GM23338 (cell line): Measurements from ENCODE around the gene CYP2W1. TPM values are rescaled to one million over a fixed set of nuclear protein-coding genes. Genes with fewer than 3 reads are reported as not detected.

Source experiments
- ATAC-seq: fragments of 200-7000 bp; cut with Tn5 transposase; 3 replicates; pipeline ENCODE4 v1.9.1; 2020
- DNase-seq: peaks from one replicate; pipeline ENCODE4 v3.0.0-alpha.2; 2015; ENCODE audit warnings: low spot score
- H2AFZ ChIP-seq: fragments of 200-600 bp; sonication (generic); 2 replicates; pipeline ENCODE4 v1.8.0; 2016; ENCODE audit warnings: antibody characterized with exemption, mild to moderate bottlenecking, moderate library complexity
- H3F3A ChIP-seq: fragments of 200-600 bp; sonication (generic); replicated peaks from 2 replicates; pipeline ENCODE4 v1.8.0; 2017; ENCODE audit warnings: antibody characterized with exemption, mixed run types, low read depth
- H3K27ac ChIP-seq: fragments of 200-600 bp; sonication (generic); 2 replicates; pipeline ENCODE4 v1.6.1; 2016; ENCODE audit warnings: low read depth
- H3K27me3 ChIP-seq: fragments of 200-600 bp; sonication (generic); 2 replicates; pipeline ENCODE4 v1.8.0; 2016; ENCODE audit warnings: mild to moderate bottlenecking, mixed run types, moderate library complexity; ENCODE audit not compliant: insufficient read depth
- H3K36me3 ChIP-seq: fragments of 200-600 bp; sonication (generic); 2 replicates; pipeline ENCODE4 v1.8.0; 2016; ENCODE audit warnings: mild to moderate bottlenecking; ENCODE audit not compliant: insufficient read depth
- H3K4me1 ChIP-seq: fragments of 200-600 bp; sonication (generic); 2 replicates; pipeline ENCODE4 v1.8.0; 2016; ENCODE audit warnings: mild to moderate bottlenecking, moderate library complexity; ENCODE audit not compliant: insufficient read depth
- H3K4me2 ChIP-seq: fragments of 200-600 bp; sonication (generic); 2 replicates; pipeline ENCODE4 v1.7.1; 2017; ENCODE audit warnings: mixed run types
- H3K4me3 ChIP-seq: fragments of 200-600 bp; sonication (generic); 2 replicates; pipeline ENCODE4 v1.6.1; 2016; ENCODE audit warnings: mixed run types
- H3K79me2 ChIP-seq: fragments of 200-600 bp; sonication (generic); replicated peaks from 2 replicates; pipeline ENCODE4 v1.8.0; 2017; ENCODE audit warnings: mild to moderate bottlenecking; ENCODE audit not compliant: insufficient read depth
- H3K9me2 ChIP-seq: fragments of 200-600 bp; sonication (generic); 2 replicates; pipeline ENCODE4 v1.8.0; 2017; ENCODE audit not compliant: insufficient read depth
- H4K20me1 ChIP-seq: fragments of 200-600 bp; sonication (generic); replicated peaks from 2 replicates; pipeline ENCODE4 v1.8.0; 2017; ENCODE audit warnings: mild to moderate bottlenecking; ENCODE audit not compliant: insufficient read depth
- H3K27ac Mint-ChIP-seq: 2 replicates; pipeline ENCODE4 v1.8.0; 2020; ENCODE audit warnings: inconsistent platforms, mild to moderate bottlenecking, moderate library complexity, mixed read lengths
- H3K27me3 Mint-ChIP-seq: 3 replicates; pipeline ENCODE4 v1.8.0; 2022; ENCODE audit warnings: low read depth, mild to moderate bottlenecking, moderate library complexity, mixed read lengths, inconsistent platforms; ENCODE audit not compliant: insufficient read depth, poor library complexity
- H3K36me3 Mint-ChIP-seq: 3 replicates; pipeline ENCODE4 v1.8.0; 2021; ENCODE audit warnings: low read depth, mild to moderate bottlenecking, inconsistent platforms, moderate library complexity, mixed read lengths
- H3K4me1 Mint-ChIP-seq: 3 replicates; pipeline ENCODE4 v1.8.0; 2020; ENCODE audit warnings: mild to moderate bottlenecking, inconsistent platforms, mixed read lengths
- H3K4me3 Mint-ChIP-seq: 3 replicates; pipeline ENCODE4 v1.8.0; 2021; ENCODE audit warnings: moderate library complexity, mild to moderate bottlenecking, inconsistent platforms, mixed read lengths
- H3K9me3 Mint-ChIP-seq: 3 replicates; pipeline ENCODE4 v1.8.0; 2020; ENCODE audit warnings: moderate library complexity, mild to moderate bottlenecking, inconsistent platforms, mixed read lengths
- ETS1 ChIP-seq: IDR thresholded peaks from 2 replicates; pipeline ENCODE4 v1.6.1; 2016; ENCODE audit warnings: antibody characterized with exemption
- EZH2 ChIP-seq: fragments of 200-600 bp; sonication (generic); IDR thresholded peaks from one replicate; pipeline ENCODE4 v1.8.0; 2017; ENCODE audit warnings: antibody characterized with exemption, mild to moderate bottlenecking, low read depth; ENCODE audit not compliant: unreplicated experiment
- EZH2phosphoT487 ChIP-seq: fragments of 200-600 bp; sonication (generic); IDR thresholded peaks from one replicate; pipeline ENCODE4 v1.8.1; 2018; ENCODE audit warnings: antibody characterized with exemption; ENCODE audit not compliant: unreplicated experiment
- JUNB ChIP-seq: IDR thresholded peaks from one replicate; pipeline ENCODE4 v1.6.1; 2016; ENCODE audit warnings: antibody characterized with exemption; ENCODE audit not compliant: unreplicated experiment
- NANOG ChIP-seq: IDR thresholded peaks from 2 replicates; pipeline ENCODE4 v1.6.1; 2016; ENCODE audit warnings: antibody characterized with exemption, borderline replicate concordance
- POLR2AphosphoS5 ChIP-seq: IDR thresholded peaks from 2 replicates; pipeline ENCODE4 v1.6.1; 2016; ENCODE audit warnings: antibody characterized with exemption, low read depth
- REST ChIP-seq: IDR thresholded peaks from one replicate; pipeline ENCODE4 v1.6.1; 2018; ENCODE audit warnings: antibody characterized with exemption; ENCODE audit not compliant: unreplicated experiment
- STAT1 ChIP-seq: IDR thresholded peaks from one replicate; pipeline ENCODE4 v1.6.1; 2016; ENCODE audit warnings: antibody characterized with exemption; ENCODE audit not compliant: unreplicated experiment
- ZNF114 ChIP-seq: fragments of 250-450 bp; sonication (Bioruptor Pico); IDR thresholded peaks from 2 replicates; pipeline ENCODE4 v1.5.0; 2020; ENCODE audit warnings: mild to moderate bottlenecking, moderate library complexity
- ZNF331 ChIP-seq: fragments of 250-450 bp; sonication (Bioruptor Pico); IDR thresholded peaks from 2 replicates; pipeline ENCODE4 v1.5.0; 2020; ENCODE audit warnings: low read depth, mild to moderate bottlenecking, moderate library complexity
- ZNF462 ChIP-seq: fragments of 250-450 bp; sonication (Bioruptor Pico); IDR thresholded peaks from 2 replicates; pipeline ENCODE4 v1.5.0; 2020; ENCODE audit warnings: mild to moderate bottlenecking, moderate library complexity
- polyA plus RNA-seq: library from polyadenylated mRNA; unstranded; fragments of >200 nt; fragmentation: Nextera tagmentation; extraction: Ambion mirVana; gene quantifications from 2 replicates; pipeline ENCODE4 v1.2.1, GENCODE V29; 2016
- total RNA-seq: library from RNA; depleted of rRNA; stranded (reverse); fragments of >200 nt; shearing (Covaris generic); gene quantifications from 2 replicates; pipeline ENCODE4 v1.2.3, GENCODE V29; 2014

CYP2W1 gene
- total and polyA plus RNA-seq, 2 experiments from 2014 or later = not detected

GRCh38 chr7:1009747-1010146 is 26.8 kb downstream of the CYP2W1 start (continued):
- no peak for TF ChIP-seq ETS1
- TF ChIP-seq ZNF114 (CRISPR knock-in tag) = no peak
- TF ChIP-seq ZNF331 = no peak
- TF ChIP-seq EZH2phosphoT487 = no peak
- TF ChIP-seq STAT1 = no peak
- no peak for TF ChIP-seq JUNB

GRCh38 chr7:1010226-1010625 is 27.2 kb downstream of the CYP2W1 start:
- Histone ChIP-seq H3F3A (0 out of 2 replicates have a peak, but pooled peaks cover 3% of the 10 kb centered on the region), H4K20me1 (peaks cover 11% of the 10 kb centered on the region; the same call in 1 of the 2 replicates), H3K4me3 (no peak overlapping the region), H3K27ac (no peak overlapping the region), H3K79me2 (0 out of 2 replicates have a peak, but pooled peaks cover 9% of the 10 kb centered on the region), H3K4me2 (no peak overlapping the region), H3K9me2 (no peaks in the 10 kb centered on the region), H2AFZ (no peak overlapping the region), H3K4me1 (no peaks in the 10 kb centered on the region), H3K27me3 (no peaks in the 10 kb centered on the region), H3K36me3 (no peaks in the 10 kb centered on the region)
- Mint-ChIP-seq H3K27me3 (peaks cover 20% of the 10 kb centered on the region), H3K36me3 (peaks cover 11% of the 10 kb centered on the region), H3K4me3 (no peak overlapping the region), H3K9me3 (no peaks in the 10 kb centered on the region; the same call in 2 of the 3 replicates), H3K27ac (no peak overlapping the region), H3K4me1 (no peaks in the 10 kb centered on the region)
- TF ChIP-seq ZNF114 (CRISPR knock-in tag) (no peak), REST (no peak), ZNF331 (no peak), ZNF462 (CRISPR knock-in tag) (no peak), EZH2phosphoT487 (no peak), EZH2 (no peak), JUNB (no peak), POLR2AphosphoS5 (no peak), NANOG (no peak)
- ATAC-seq (no peak), DNase-seq (no peak)
